Cortex of kidney (tissue), 1 donor: Measurements from ENCODE around the gene STON2.

Experiments
- DNase-seq: peaks from one replicate; lab custom pipeline; 2025; lab: John Stamatoyannopoulos, UW

The STON2 gene

DNA sequence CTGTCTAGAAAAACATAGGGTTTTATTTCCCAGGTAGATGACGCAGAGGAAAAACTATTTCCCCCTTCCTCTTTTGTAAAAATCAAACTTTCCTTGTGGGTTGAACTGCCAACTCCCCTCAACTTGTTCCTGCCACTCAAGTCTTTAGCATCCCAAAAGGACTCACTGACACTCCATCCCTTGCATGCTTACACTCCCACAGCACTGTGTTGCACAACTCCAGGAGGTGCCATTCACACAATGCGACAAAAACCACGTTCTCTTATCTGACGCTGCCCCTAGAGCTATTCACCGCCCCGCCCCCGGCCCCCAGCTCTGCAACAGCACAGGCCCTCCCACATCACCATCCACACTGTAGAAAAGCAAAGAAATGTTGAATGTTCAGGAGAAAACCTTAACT, 16.9 kb upstream of the STON2 start:
- DNase-seq, result no peak

DNA sequence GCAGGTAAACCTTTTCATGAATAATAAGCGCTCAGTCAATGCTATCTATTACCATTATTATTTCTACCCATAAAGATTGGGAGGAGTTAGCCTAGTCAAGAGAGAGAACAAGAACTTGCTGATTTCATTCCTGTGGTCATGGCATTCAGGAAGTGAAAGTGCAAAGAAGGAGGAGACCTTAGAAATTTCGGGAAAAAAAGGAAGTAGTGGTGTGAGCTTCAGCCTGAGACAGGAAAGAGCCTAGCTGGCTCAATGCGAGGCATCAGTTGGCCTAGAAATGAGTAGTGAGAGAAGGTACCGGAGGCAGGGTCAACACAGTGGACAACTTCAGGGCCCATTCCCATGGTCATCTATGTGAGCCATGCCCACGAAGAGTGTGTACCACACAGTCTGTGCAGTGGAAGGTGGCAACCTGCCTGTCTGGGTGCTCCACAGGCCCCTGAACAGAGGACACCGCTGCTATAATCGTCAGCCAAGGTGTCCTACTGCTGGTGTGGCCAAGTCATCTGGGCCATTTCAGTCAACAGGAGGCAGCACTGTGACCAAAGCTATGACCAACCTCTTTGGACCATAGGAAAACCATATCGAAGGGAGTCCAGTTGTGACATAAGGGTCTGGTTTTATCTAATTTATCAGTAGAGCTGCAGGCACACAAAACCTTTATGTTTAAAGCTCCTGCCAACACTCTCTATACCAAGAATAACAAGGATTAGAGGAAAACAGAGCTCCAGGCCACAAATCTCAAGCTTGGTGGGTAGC, 16.2 kb upstream of the STON2 start:
- no peak for DNase-seq

DNA sequence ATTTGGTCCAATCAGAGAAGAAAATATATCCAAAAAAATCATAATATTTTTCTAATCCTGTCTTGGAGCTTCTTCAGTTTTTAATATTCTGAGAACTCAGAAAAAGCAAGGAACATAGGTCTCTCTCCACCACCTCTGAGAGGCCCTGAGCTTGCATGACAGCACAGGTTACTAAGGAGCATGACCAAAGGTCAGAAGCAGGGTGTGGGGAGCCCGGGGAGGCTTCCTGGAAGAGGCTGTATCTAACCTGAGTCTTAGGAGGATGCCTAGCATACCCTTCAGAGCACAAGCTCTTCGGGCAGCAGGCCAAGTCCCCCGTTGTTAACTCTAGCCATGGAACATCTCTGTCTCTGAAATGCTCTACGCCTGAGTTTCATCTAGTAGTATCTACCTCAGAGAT, 15.7 kb upstream of the STON2 start:
- DNase-seq, result no peak

DNA sequence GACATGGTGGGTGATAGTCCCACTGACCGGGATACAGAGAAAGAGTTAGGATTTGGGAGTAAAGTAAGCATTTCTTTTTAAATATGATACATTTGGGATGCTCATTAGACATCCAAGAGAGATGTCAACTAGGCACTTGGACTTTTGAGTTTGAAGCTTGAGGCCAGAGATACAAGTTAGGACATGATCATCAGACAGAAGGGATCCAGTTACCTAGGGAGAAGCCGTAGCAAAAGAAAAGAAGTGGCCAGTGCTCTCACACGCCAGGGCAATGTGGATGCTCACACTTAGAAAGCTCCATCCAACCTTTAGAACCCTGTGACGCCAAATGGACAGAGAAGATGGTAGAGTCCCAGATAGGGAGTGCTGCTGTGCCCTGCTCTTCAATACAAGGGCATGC, 14.0 kb upstream of the STON2 start:
- DNase-seq, result no peak

DNA sequence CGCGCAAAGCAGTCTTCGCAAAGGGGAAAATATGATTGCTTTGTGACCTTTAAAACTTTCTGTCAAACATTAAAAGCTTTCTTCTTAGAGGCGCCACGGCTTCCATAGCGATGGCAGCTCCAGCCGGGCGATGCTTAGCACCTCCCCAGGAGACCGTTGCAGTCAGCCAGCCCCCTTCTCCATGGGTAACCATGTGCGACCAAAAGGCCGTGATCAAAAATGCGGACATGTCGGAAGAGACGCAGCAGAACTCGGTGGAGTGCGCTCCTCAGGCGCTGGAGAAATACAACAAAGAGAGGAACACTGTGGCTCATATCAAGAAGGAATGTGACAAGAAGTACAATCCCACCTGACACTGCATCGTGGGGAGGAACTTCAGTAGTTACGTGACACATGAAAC, 12.7 kb upstream of the STON2 start:
- no peak for DNase-seq

DNA sequence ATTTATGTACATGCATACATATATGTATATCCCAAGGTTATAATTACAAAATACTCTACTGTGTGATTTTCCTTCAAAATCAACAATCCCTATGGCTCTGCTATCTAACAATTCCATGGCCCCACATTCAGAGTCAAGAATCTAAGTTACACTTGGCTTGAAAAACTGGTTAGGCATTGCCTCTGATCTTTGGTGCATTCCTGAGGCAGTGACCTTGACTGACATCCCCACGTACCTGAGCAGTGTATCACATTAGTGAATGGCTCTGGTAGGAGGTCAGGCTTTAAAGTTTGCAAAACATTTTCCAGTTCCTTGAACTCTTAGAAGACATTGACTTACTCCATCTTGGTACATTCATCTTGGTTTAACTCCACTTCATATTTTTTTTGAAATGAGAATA, 8.5 kb upstream of the STON2 start:
- no peak for DNase-seq

DNA sequence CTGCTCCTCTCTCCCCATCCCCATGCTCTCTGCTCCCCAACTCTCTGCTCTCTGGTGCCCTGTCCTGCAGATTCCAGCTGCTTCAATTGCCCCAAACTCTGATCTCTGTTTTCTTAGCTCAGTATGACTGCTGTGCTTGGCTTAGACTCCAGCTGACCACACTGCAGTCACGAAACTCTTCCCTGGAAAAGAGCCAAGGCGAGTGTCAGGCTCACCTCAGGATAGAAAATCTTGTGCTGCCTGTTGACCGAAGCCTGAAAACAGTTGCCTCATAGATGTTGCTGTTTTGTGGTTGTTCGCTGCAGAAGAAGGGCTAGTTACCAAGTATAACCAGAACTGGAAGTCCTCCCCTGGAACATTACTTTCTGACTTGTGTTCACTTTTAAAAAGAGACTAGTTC, 6.7 kb upstream of the STON2 start:
- DNase-seq, result no peak

DNA sequence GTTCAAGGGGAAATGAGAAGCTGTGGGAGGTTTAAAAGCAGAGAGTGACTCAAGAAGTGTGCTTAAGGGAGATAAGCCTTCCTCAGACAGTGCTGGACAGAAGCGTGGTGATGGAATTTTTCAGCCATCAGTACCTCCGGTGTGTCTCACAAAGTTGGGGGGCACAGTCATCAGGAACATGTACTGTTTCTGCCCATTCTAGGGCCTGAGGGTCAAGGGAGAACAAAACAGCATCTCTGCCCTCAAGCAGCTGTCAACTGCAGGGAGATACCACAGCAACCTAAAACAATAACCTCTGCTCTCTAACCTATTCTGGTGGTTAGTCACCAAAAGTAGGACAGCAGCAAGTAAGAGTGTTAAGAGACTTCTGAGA, 2.0 kb upstream of the STON2 start:
- no peak for DNase-seq

DNA sequence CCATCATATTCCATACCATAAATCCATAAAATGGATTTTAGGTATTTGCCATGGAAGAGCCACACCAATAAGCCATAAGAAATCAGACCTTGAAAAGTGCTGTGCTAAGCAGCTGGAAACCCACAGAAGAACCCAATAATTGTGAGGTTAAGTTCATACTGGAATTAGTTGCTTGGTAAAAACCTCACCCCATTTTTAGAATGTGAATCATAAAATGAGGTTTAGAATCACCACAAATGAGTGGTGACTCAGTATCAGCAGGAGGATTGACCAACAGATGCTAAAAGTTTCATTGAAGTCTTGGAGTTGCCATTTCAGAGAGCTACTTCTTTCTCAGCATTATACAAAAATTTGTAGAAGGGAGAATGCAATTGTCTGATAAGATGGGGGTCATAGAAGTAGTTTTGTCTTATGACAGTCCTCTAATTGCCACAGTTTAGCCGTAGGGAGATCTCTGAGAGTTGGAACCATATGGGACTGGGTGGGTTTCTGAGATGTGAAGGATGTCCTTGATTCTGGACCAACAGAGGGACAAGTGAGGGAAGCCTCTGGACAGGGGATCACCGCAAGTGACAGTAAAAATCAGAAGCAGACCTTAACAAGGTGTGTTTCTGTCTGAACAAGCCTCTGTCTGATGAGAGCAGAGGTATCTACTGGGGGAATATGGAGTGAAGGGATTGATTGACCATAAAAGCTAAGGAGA, 1.4 kb upstream of the STON2 start:
- no peak for DNase-seq

DNA sequence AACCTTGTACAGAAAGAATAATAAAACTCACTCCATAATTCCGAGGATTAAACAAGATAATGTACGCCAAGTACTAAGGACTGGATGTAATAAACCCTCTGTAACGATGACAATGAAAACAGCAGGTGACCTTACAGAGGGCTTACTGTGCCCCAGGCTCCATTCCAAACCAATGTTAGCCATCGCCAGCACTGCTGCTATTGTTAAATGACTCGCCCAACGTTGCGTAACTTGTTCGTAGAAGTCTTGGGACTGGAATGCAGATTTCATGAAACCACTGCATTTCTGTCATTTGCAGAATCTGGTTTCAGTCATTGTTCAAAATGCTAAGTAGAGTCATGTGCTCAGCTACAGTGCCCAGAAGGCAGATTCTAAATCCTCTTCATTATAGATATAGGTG, 728 bp upstream of the STON2 start:
- no peak for DNase-seq

DNA sequence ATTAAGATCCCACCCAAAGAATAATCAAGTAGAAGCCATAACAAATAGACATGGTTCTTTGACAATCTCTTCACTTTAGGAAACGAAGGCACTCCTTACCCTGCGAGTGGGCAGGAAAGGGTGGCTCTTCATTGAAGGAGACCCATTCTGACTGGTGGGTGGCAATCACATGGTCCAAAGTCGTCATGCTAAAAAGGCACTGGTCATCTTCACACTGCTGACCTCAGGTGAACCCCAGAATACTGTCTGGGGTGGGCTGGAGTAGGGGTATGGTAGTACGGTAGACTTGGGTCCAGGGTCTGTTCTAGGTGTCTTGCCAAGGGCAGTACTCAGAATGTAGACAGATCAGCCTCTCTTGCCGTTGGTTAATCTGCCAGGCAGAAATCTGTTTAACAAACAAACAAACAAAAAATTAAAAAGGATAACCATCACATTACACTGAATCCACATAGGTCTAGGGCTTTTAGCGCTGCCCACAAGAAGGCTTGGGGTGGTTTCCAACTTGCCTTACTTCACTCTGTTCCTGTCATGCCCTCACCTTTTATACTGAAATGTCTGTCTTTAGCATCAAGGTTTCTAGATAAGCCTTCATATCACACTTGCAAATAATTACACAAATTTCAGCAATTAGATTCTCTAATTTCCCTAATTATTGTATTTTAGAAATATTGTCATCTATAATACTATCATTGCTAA, 1.8 kb downstream of the STON2 start:
- DNase-seq, result no peak

DNA sequence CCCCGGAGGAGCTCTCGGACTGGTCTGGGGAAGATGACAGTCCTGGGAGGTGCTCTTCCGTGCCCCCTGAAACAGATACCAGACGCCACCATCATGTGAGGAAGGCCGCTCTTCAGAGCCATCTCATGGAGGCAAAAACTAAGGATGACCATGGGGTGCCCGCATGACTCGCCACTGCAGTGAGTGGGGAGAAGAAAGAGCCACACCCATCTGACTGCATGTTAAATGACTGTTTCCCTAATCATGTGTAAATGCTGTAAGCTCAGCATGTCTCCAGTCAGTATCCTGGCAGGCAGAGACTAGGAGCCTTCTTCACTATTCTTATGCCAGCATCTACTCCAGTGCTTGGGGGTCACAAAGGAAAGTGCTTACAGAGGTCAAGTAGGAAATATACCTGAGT, 4.0 kb downstream of the STON2 start:
- no peak for DNase-seq

DNA sequence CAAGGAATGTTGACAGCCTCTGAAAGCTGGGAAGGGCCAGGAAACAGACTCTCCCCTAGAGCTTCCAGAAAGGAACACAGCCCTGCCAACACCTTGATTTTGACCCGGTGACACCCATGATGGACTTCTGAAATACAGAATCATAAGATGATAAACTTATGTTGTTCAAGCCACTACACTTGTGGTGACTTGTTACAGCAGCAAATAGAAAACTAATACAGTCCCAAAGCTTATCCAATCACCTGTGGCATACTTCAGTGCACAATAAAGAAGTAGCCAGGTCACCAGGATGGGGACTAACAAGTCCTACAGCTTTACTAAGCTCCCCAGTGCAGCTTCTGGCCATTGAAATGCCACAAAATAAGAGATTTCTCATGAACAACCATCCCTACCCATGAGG, 5.4 kb downstream of the STON2 start:
- no peak for DNase-seq

DNA sequence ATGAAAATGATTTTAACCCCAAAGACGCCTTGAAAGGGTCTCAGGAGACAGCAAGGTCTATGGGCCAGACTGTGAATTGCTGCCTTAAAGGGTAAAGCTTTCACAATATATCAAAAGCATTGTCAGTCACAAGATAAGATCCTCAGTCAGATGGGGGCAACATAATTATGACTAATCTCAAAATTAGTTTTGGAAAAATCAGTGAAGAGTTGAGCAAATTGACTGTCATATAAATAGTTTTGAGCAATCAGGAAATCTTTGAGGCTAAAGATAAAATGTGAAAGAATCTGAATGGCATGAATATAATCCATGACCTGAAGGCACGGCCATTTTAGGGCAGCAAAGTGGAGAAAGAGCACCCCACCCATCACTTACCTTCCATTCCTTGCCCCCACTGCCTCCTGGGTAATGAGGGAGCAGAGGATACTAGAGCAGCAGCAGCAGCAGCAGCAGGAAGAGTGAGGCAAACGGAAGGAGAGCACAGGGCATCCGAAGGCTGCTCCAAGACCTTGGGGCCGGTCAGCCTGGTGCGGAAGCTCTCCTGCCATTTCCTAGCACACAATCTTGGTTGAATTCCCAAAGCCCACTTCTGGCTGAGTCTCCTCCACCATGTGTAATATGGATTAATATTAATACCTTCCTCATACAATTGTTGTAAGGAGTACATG, 7.0 kb downstream of the STON2 start:
- DNase-seq, result no peak

DNA sequence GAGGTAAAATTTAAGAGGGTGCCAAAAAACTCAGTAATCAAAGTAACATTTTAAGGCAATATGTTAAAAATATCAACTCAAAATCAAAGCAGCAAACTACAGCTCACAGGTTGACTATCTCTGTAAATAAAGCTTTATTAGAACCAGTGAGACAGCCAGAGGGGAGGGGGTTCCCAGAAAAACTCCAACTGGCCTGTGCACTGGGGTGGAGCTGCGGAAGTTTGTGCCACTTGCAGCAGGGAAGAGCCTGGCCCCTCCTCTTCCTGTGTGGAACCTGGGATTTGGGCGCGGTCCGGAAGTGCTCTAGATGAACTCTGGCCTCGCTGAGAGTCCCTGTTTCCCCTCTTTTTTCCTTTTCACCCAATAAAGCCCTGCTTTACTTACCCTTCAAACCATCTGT, 8.1 kb downstream of the STON2 start:
- no peak for DNase-seq

DNA sequence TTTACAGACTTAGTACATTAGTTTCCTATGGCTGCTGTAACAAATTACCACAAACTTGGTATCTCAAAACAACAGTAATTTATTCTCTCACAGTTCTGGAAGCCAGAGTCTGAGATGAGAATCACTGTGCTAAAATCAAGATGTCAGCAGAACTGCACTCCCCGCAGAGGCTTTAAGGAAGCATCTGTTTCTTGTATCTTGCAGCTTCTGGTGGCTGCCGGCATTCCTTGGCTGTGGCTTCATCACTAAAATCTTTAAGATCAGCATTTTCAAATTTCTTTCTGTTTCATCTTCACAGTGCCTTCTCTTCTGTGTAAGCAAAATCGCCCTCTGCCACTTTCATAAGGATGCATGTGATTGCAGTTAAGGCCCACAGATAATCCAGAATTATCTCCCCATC, 9.4 kb downstream of the STON2 start:
- DNase-seq, result no peak

DNA sequence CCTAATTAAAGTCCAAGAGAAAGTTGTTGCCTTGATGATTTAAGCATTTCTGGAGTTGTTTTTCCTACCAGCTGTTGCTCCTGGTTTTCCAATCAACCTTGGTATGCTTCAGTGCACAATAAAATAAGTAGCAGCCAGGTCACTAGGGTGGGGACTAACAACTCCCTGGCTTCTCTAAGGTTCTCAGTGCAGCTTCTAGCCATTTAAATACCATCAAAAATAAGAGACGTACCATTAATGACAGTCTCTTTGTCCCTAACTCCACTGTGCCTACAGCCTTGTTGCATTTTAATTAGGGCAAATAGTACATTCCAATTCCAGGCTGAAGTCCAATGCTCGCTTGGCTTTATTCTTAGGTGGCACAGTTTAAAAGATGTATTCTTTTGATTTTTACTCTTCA, 11.8 kb downstream of the STON2 start:
- DNase-seq, result no peak

DNA sequence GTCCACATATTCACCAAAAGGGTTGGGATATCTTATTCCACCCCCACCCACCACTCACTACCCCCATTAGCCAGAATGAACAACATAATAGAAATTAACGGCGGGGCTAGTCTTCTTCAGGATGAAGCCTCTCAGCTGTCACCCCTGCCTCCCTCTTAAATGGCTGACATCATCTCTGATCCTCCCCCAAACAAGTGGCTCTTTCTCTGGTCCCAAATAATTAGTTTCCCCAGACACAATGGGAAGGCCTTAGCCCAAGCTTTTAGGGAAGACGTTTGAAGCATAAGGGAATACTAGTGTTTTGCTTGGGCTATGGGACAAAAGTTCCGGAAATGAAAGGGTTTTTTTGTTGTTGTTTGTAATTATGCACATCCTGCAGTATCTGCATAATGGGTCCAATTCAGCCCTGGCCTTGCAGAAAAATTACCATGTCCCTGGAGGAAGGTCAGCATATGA, 13.8 kb downstream of the STON2 start:
- DNase-seq, result no peak

DNA sequence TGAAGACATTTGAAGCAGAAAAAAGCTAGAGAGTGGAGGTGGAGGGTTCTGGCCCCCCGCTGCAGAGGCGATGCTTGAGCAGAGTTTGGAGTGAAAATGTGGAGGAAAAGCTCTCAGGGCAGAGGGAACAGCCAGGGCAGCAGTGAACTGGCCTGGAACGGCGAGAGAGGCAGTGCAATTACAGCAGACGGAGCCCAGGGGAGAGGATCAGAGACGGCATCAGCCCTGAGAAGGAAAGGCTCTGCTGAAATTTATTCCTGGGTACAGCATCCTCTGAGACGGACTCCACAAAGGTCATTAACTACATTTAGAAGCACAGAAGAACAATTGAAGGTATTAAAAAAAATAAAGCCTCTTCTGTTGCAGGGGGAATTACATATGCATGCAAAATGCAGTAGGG, 14.2 kb downstream of the STON2 start:
- no peak for DNase-seq

DNA sequence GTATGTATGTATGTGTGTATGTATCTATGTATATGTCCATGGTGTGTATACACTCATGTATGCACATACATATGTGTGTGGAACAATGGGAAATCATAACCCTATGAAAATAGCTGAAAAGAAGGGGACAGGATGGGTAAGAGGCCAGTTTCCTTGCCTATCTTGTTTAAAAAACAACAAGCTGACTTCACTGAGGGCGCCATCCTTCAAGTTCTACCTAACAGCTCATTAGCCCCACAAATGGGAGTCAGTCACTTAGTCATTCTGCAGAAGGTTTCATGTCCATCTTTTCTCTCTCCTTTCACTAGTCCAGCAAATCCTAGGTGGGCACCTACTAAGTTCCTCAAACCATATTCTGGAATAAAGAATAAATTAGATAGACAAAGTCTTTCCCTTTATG, 14.7 kb downstream of the STON2 start:
- DNase-seq, result no peak

DNA sequence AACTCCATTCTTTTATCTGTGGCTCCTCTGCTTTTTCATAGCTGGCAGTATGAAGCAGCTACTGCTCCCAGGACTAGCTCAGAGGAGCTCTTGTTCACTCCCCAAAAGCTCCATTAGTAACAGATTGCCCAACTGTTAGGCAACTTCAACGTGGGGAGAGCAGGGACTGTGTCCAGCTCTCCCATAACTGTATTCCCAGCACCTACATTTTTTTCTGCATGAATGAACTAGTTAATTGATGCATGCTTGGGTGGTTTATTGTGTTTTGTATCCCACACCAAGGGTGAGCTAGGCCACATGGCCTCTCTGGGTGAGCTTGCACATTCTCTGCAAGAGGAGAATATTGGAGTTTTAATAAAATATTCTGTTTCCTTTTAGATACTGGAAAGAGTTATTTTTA, 15.2 kb downstream of the STON2 start:
- DNase-seq, result no peak

DNA sequence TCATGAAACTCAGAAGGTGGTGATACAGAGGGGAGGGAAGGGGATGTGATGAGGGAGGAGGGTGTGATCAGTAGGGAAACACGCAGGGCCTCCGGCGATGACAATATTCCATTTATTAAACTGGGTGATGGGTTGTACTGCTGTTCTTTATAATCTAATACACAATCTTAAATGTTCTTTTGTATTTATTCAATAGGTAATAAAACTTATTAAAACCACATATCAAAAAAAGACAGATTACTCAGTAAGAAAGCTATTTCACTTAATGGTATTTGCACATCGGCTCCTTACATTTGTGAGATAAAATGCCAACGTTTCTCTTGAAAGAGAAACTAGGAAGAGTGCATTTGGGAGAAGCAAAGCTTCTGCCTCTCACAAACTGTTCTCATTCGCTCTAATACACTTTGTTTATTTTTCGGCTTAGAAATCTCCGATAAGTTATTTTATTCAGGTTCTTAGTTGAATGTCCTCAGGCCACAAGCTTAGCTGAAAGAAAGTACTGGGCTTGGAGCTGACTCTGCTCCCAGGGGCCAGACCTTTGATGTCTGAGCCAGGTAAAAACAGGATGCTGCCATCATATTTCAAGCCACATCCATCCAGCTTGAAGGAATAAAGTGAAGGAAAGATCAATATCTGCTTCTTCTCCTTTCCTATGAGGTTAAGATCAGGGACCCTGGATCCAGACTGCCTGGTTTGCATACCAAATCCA, 17.5 kb downstream of the STON2 start:
- DNase-seq, result no peak
